Muscle of back (tissue), 13 donors: ENCODE results near the gene OPN5. TPM values are rescaled to one million over a fixed set of nuclear protein-coding genes. Genes with fewer than 3 reads are reported as not detected.
"Not testable (repeated sequence)": the region's sequence is repeated elsewhere in the genome, so short reads cannot be mapped to it uniquely, and the experiment has no call there.

Experiments
- DNase-seq, 3 donors: peaks; one replicate each; pipeline versions ENCODE4 v3.0.0 to v3.0.0-alpha.2; 2013
- long read RNA-seq, 9 donors: transcript quantifications; one replicate each; lab custom pipeline, GENCODE V29; 2026
- polyA plus RNA-seq, 10 donors: library from polyadenylated mRNA; unstranded; fragments of 120-200 nt; gene quantifications; one replicate each; pipeline ENCODE4 v1.2.1, GENCODE V29; 2013; ENCODE audit not compliant: insufficient read length in 10 of 10

The OPN5 gene, protein sequence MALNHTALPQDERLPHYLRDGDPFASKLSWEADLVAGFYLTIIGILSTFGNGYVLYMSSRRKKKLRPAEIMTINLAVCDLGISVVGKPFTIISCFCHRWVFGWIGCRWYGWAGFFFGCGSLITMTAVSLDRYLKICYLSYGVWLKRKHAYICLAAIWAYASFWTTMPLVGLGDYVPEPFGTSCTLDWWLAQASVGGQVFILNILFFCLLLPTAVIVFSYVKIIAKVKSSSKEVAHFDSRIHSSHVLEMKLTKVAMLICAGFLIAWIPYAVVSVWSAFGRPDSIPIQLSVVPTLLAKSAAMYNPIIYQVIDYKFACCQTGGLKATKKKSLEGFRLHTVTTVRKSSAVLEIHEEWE
- under 1 TPM in 8 of 10 donors, not detected in 2; 0.09 to 0.39 (median 0.21) TPM for polyA plus RNA-seq
- long read RNA-seq, donor 1: 0 reads
- long read RNA-seq, donor 2: 0 reads
- long read RNA-seq, donor 3: 0 reads
- long read RNA-seq, donor 4: 0 reads
- long read RNA-seq, donor 5: 0 reads
- long read RNA-seq, donor 6: 0 reads
- long read RNA-seq, donor 7: 0 reads
- long read RNA-seq, donor 8: 0 reads
- long read RNA-seq, donor 9: 0 reads

DNA sequence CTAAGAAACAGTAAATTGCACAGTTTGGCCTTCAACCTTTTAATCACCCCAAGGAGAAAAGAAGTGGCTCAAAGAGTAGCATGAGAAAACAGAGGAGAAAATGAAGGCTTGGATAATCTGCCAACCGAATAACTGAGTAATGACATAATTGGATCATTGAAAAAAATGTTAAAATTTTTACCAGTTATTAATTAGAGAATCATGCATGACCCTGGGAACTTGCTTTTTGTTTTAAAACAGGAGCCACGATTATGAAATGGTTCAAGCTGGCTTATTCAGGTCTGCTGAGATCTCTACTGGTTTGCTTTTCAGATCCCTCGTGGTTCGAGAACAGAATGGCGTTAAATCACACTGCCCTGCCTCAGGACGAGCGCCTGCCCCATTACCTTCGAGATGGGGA is at the start of gene OPN5:
Gene OPN5, plus strand, starts transcription at position 301 of the 400 bp plus-strand sequence. Its CDS starts 35 bp downstream, at position 336.
- no peak for DNase-seq

- peak in 1 of 3 donors; percentile 6 for DNase-seq
These were observed 47.8 kb upstream of the OPN5 start for GRCh38 chr6:47733879-47734558.

GRCh38 chr6:47734831-47735481 is 46.9 kb upstream of the OPN5 start:
- DNase-seq: no peak

GRCh38 chr6:47736083-47736700 is 45.6 kb upstream of the OPN5 start:
- DNase-seq: no peak

DNA sequence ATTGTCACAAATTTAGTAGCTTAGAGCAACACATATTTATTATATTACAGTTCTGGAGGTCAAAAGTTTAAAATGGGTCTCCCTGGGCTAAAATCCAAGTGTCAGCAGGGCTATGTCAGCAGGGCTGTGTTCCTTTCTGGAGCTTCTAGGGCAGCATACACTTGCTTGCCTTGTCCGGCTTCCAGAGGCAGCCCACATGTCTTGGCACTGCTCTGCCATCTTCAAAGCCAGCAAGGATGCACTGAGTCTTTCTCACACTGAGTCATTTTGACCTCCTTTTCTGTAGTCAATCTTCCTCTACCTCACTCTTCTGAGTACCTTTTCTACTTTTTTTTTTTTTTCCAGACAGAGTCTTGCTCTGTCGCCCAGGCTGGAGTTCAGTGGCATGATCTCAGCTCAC is 44.4 kb upstream of the OPN5 start:
- peak in 1 of 3 donors; percentile 9 for DNase-seq

DNA sequence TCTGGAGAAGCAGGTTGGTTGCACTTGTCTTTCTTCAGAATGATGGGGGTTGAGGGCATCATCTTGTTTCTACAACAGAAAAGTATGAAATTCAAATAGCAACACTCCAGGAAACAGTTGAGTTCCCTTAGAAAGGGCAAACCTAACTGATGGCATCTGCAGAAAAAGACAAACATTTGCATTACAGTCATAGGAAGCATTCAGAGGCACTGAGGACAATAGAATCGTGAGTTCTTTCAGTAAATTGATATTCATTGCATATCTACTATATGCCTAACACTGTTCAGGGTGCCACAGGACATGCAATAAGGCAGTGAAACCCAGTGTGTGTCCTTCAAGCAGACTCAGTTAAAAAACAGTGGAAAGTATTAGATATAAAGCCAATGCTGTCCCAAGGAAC is 41.1 kb upstream of the OPN5 start:
- DNase-seq: no peak

DNA sequence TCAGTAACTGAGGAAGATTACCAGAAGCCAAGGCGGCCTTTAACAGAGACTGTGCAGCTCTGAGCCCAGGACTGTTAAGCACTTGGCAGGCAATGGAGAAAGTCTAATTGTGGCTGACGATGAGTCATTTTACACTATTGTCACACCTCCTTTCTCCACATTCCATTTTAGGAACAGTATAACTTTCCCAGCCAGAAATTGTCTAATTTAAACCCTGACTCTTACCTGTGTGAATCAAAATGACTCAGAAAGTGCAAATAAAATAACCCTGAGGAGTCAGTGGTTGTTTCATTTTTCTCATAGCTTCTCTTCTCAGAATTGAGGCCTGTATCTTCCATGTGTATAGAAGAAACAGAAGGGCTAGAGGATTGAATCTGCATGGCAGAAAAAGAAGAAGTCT is 40.0 kb upstream of the OPN5 start:
- DNase-seq: no peak

DNA sequence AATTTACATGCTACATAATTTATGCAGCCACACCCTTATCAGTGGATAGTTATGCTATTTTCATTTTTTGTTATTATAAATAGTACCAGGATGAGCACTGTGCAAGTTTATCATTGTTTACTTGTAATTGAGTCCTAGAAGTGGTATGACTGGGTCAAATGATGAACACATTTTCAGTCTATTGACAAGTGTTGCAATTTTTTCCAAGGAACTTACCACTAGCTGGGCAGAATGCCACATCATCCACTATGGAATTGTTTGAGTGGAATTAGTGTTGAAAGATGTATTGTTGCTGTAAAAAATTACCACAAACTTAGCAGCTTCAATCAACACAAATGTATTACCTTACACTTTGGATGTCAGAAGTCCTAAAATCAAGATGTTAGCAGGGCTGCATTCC is 38.1 kb upstream of the OPN5 start:
- no peak for DNase-seq

- DNase-seq: not testable (repeated sequence)
These were observed 36.6 kb upstream of the OPN5 start for GRCh38 chr6:47745269-47745668.

DNA sequence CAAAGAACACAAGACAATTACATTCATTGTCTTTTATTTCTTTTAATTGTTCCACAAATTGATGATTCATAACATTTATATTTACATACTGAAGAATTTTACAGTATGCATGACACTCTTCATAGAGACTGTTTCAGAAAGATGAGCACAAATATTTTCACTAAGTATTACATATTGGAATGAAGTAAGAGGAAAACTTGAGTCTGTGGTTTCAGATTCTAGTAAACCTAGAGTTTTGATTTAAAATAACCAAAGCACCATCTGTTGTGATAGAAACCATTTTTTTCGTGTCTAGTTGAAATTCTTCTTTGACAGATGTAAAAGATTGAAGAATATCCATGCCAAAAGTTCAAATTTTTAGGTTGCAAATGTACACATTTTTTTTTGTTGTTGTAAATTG is 32.1 kb upstream of the OPN5 start:
- DNase-seq: no peak

DNA sequence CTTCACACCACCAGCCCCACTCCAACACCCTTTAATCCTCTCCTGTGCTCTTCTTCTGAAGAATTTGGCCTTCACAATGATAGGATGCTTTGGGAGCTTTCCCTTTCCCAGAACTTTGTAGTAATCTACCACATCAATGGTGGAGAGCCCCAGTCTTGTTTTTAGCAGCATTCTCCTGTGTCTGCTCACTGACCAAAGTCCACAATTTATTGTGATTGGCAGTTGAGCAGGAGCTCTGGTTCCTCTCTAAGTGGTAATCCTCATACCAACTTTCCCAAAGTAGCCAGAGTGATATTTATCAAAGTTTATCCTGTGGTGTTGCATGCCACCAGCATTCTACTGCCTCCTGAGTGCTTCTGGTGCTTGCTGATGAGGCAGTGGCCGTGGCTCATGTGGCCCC is 29.0 kb upstream of the OPN5 start:
- no peak for DNase-seq

DNA sequence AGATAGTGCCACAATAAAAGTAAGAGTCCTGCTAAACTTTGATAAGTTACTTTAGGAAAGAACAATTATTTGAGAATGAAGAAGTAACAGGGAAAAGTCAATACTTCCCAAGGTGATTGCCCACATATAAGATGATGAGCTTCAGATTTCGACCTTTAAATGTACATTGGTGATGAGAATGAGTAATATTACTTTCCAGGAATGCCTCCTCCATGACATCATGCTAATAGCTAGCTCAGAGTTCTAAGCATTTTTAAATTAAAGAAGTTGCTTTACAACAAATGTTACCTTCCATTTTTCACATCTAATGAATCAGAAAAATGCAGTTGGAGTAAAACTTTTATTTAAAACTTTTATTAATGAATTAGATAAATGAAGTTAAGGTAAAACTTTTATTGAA is 22.5 kb upstream of the OPN5 start:
- no peak for DNase-seq

GRCh38 chr6:47762502-47762901 is 19.3 kb upstream of the OPN5 start:
- DNase-seq: no peak

- DNase-seq: no peak
These were observed 15.4 kb upstream of the OPN5 start for GRCh38 chr6:47766445-47766844.

DNA sequence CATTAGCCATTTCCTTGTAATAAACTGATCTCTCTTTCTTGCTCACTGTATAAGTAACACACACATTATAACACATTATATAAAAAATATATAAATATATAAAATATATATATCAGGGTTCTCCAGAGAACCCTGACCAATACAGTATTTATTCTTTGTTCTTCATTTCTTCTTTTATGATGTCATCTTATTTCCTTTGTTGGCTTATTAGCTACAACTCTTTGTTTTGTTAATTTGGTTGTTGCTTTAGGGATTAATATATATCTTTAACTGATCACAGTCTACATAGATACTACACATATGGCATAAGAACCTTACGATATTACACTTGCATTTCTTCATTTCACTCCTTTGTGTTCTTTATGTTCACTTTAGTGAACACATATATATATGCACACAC is 14.7 kb upstream of the OPN5 start:
- no peak for DNase-seq

DNA sequence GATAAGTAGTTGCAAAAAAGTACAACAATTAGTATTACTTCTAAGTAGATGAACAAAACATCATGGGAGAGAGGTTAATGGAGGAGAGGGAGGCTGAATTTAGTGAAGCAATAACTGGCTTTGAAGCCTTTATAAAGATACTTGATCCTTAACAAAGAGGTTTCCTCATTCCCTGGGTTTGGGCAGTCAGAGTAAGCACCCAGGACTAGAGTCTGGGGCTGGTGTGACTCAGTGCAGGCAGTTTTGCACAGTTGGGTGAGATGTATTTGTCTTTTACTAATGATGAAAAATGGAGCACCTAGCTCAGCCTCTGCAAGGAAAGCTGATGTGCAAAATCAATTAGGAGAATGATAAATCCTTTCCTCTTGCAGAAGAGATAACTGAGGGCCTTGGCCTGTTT is 11.8 kb upstream of the OPN5 start:
- DNase-seq: no peak

DNA sequence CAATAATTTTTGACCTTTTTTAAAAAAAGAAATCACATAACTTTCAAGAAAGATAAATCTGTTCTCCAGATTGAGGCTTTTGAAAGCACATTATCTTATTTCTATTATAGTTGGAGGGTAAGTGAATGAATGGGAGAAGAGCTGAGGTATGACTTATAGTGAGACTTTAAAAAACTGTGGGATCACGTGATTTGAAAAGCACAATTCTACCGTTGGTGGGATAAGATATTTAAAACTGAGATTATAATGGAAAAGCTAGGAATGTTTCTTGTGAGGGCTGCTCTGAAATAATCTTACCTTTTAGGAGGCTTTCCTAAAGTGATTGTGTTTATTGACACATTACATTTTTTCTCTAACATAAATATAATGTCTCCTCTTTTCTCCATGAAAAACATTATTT is 9.5 kb upstream of the OPN5 start:
- DNase-seq: no peak

DNA sequence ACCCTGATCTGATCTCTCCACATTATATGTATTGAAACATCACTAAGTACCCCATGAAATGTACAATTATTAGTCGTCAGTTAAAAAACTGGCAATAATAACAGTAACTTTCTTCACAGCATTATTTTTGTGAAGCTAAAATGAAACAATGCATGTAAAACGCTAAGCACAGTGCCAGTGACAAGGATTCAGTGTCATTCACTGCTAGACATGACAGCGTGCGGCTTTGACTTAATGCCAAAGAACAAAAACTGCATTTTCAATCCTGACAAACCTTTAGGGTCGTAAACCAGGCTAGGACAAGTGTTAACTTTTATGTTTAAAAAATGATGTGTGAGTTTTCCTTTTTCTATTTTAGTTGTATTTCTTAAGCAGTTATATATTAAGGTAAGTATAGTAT is 8.8 kb upstream of the OPN5 start:
- DNase-seq: no peak

DNA sequence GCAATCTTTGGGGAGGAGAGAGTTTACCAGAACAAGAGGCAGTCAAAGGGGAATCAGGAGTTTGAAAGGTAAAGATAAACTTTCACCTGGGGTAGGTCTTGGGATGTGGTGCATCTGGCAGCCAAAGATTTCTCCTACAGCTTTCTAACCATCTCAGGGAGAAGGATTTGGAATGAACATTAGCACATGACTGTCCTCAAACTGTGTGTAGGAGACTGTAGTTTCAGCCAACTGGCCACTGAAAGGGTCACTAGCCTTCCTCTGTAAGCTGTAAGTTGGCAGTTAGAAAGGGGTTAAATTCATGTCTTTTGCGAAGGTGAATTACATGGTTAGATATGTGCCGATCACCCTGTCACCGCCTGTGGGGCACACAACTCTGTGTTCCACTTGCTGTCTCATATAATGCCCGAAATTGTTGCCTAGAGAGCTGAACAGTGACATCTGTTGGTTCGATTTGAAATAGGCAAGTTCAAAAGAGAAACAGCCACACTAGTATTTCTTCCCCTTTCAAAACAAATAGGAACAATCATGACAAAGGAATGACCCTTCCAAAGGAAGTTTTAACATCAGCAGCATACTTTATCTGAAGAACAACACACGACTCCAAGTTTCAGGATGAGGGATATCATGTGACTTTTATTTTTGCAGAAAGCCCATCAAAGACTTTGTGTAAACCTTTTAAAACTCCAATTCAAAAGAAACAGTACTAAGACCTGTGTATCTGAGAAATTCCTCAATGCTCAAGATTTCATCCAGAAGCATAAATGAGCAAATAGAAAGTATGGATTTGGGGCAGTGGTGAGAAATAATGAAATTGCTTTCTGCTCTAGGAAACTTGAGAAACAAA is 1.1 kb upstream of the OPN5 start:
- DNase-seq: peak; percentile 40 to 75 (median 54)

DNA sequence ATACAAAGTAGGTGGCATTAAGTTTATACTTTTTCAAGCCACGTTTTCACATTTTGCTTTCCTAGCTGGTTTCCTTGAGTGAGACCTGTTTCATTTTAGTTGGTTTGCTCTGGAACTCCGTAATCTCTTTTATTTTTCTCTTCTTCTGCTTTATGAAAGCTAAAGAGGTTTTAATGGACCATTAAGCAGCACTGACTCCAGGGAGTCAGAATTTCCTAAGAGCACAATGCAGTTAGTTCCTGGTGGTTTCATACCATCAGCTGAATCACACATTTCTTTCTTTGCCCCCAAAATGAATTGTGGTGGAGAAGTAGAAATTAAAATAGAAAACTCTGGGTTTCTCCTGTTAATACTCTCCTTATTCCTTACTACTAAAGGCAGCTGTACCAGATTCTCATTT is 3.4 kb downstream of the OPN5 start:
- no peak for DNase-seq
